CD4-positive, alpha-beta T cell treated with Interleukin-1 beta for 1 hour (primary cell): ENCODE results near the gene CIITA.
"Not testable (repeated sequence)": the region's sequence is repeated elsewhere in the genome, so short reads cannot be mapped to it uniquely, and the experiment has no call there.

Source experiments
- DNase-seq, 2 donors: peaks; one replicate each; pipeline ENCODE4 v3.0.0-alpha.2; 2020 to 2022

CIITA gene

DNA sequence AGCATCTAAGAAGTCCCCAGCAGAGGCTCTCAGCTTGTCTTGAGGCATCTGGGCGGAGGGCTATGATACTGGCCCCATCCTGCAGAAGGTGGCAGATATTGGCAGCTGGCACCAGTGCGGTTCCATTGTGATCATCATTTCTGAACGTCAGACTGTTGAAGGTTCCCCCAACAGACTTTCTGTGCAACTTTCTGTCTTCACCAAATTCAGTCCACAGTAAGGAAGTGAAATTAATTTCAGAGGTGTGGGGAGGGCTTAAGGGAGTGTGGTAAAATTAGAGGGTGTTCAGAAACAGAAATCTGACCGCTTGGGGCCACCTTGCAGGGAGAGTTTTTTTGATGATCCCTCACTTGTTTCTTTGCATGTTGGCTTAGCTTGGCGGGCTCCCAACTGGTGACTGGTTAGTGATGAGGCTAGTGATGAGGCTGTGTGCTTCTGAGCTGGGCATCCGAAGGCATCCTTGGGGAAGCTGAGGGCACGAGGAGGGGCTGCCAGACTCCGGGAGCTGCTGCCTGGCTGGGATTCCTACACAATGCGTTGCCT lies at the start of gene CIITA:
Gene CIITA (plus strand): TSS at position 404 of the 543 bp plus-strand sequence. CDS start 129 bp downstream, at position 533.
- DNase-seq, result peak; percentile 69 to 84

DNA sequence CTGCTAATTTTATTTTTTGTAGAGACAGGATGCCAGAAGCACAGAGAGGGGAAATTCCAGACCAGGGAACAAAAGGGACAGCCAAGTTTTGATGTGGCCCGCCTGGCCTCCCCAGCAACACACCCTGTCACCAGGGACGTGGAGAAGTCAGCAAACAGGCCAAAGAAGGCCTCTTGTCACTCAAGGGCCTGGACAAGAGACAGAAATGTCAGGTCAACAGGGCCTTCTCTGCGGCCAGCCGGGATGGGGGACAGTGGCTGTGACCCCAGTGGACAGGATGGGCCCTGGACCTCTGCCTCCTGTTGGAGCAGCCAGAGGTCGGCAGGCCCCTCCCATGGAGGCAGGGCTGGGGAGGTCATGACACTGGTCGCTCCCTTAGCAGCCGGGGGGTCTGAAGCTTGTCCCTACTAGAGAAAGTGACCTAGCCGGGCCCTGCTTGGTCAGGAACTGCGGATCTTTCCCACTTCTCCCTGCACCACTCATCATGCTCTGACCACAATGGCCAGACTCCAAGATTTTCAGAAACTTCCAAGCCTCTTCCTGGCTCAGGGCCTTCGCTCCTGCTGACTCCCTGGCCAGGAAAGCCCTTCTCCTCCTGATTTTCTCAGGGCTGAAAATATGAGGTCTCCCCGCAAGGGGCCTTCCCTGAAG lies 49.2 kb upstream of the CIITA start:
- DNase-seq, result no peak

- peak in 1 of 2 donors; percentile 47 for DNase-seq
Measured at GRCh38 chr16:10828851-10829366, 48.1 kb upstream of the CIITA start.

GRCh38 chr16:10829390-10830098 lies 47.5 kb upstream of the CIITA start:
- DNase-seq, result not testable (repeated sequence)

DNA sequence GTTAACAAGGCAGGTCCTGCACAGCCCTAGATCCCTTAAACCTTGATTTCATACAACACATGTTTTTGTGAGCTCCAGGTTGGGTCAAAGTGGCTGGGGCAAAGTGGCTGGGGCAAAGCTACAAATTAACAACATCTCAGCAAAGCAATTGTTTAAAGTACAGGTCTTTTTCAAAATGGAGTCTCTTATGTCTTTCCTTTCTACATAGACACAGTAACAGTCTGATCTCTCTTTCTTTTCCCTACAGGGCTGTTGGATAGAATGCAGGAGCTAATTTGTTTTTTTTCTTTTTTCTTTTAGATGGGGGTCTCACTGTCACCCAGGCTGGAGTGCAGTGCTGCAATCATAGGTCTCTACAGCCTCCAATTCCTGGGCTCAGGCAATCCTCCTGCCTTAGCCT lies 46.8 kb upstream of the CIITA start:
- DNase-seq, result not testable (repeated sequence)

- no peak for DNase-seq
Measured at GRCh38 chr16:10831894-10832886, 44.8 kb upstream of the CIITA start.

DNA sequence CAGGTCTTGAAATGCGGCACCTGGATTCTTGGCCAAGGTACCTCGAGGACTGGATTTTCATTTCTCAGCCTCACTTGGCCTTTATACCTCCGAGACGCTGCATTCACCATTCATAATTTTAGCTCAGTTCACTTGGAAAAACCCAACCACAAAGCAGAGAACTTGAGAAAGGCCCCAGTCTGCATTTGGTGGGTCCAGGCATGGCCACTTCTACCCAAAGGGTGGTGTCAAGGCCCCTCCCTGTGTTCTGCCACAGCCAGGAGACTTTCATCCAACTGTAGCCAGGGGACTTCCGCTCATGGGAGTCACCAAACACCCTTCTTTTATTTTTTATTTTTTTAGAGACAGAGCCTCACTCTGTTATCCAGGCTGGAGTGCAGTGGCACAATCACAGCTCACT lies 43.7 kb upstream of the CIITA start:
- no peak for DNase-seq

GRCh38 chr16:10834130-10834529 lies 42.9 kb upstream of the CIITA start:
- no peak for DNase-seq

GRCh38 chr16:10834766-10835165 lies 42.2 kb upstream of the CIITA start:
- no peak for DNase-seq

DNA sequence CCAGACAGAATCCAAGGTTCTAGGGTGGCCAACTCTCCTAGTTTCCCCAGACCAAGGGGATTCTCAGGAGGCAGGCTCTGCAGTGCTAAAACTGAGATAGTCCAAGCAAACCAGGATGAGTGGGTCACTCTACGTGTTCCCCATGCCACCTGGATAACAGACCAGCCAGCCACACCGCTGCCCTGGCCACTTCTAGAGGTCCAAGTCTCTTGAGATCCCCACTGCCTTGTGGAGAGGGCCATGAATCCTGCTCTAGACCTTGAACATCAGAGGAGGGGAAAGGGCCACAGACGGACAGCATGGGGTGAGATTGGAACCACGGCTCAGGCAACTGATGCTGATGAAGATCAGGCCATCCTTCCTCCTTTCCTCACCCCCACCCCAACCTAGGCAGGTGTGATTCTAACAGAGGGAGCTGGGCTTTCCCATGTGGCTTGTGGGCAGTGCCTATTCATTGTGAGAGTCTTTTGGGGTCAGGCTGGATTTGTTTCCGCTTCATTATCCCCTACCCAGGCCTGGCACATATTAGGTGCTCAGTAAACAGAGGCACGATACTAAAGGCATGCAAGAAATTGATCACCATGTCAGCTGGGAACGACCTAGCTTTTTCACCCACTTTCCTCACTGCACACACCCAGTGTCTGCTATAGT lies 41.6 kb upstream of the CIITA start:
- DNase-seq, result no peak

GRCh38 chr16:10836174-10836853 lies 40.7 kb upstream of the CIITA start:
- no peak for DNase-seq

DNA sequence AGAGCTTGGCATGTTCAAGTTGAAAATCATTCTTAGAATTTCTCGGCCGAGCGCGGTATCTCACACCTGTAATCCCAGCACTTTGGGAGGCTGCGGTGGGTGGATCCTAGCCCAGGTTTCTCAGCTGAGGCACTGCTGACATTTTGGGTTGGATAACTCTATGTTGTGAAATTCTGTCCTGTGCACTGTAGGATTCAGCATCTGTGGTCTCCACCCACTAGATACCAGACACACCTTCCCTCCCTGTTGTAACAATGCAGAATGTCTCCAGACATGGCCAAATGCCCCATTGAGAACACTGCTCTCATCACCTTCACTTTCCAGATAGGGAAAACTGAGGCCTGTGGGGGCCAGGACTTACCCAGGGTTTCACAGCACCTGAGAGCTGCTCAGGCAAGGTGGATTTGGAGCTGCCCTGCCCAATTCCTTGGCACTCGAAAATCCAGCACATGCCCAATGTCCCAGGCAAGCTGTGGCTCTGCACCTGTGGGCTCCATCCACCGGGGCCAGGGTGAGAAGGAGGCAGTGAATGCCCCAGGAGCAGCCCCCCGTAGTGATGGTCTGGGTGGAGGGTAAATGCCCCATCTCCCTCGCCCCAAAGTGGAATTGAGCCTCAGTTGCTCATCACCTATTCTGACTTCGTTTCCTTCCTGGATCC lies 38.3 kb upstream of the CIITA start:
- DNase-seq, result no peak

- DNase-seq, result no peak
Measured at GRCh38 chr16:10839279-10839666, 37.7 kb upstream of the CIITA start.

- DNase-seq, result no peak
Measured at GRCh38 chr16:10840703-10841102, 36.3 kb upstream of the CIITA start.

DNA sequence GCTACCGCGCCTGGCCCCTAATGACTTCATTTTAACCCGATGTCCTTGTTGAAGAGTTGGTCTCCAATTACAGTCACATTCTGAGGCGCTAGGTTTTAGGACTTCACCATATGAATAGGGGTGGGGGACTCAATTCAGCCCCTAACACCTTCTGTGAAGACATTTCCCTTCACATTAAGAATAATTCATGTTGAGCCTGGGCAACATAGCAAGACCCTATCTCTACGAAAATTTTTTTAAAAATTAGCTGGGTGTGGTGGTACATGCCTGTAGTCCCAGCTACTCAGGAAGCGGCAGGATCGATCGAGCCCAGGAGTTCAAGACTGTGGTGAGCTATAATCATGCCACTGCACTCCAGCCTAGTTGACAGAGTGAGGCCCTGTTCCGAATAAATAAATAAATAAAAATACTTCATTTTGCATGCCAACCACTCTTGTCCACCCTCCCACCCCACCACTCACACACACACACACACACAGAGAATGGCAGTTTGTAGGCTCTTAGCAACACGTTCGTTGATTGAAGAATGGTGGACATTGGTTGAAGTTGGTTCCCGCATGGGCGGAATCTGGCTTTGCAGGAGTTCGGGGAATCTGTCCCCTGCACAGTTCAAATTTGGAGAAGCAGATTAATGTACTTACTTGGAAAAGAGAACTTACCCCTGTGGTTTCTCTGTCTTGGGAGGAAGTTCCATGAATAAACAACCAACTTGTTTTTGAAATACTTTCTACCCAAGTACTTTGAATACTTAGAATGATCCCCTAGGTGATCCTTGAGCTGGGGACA lies 30.6 kb upstream of the CIITA start:
- DNase-seq, result no peak

DNA sequence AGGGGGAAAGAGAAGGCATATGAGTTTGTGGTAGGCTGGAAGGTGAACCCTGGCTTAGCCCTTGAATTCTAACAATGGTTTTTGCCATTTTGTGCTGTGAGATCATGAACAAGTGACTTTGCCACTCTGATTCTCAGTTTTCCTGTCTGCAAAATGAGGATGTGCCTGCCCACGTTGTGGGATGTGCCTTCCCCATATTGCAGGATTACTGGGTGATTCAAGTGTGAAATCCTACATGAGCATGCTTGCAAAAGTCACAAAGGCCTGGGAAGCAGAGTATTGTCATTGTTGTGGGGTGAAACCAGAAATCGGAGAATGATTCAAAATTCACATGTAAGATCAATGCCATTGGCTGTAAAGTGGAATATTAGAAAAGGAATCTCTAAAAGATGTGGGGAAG lies 29.8 kb upstream of the CIITA start:
- no peak for DNase-seq

GRCh38 chr16:10849736-10850477 lies 27.1 kb upstream of the CIITA start:
- no peak for DNase-seq

DNA sequence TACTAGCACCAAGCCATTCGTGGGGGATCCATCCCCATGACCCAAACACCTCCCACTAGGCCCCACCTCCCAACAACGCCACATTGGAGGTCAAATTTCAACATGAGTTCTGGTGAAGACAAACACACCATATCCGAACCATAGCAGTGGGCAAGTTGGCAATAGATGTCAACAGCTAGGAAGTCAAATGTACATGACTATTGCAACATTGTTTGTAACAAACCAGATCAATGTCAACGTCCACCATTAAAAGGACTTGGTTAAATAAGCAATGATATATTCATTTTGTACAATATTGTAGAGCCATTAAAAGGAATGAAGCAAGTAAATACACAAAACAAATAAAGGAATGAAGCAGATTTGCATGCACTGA lies 26.5 kb upstream of the CIITA start:
- no peak for DNase-seq

GRCh38 chr16:10851512-10851911 lies 25.5 kb upstream of the CIITA start:
- DNase-seq, result no peak

- DNase-seq, result no peak
Measured at GRCh38 chr16:10852286-10852685, 24.7 kb upstream of the CIITA start.
